CD14-positive monocyte (primary cell): ENCODE measurements around the gene DIRAS1. TPM values are rescaled to one million over a fixed set of nuclear protein-coding genes. Genes with fewer than 3 reads are reported as not detected.
A peak's percentile ranks its signal among the peaks of the same experiment; 100 is the strongest.

Source experiments
- DNase-seq, 3 donors: peaks; one replicate each; pipeline ENCODE4 v3.0.0-alpha.2; 2011 to 2022
- H2AFZ ChIP-seq: 2 replicates; pipeline ENCODE4 v1.6.0; 2012; ENCODE audit warnings: mild to moderate bottlenecking, low read depth, low read length, inconsistent platforms; ENCODE audit not compliant: insufficient read depth, poor library complexity, severe bottlenecking
- H3K27ac ChIP-seq, 2 donors: 1 replicate in 1 of 2; 2 replicates in 1 of 2; pipeline ENCODE4 v1.5.1; 2012 to 2013; ENCODE audit warnings: low read length in 2 of 2, control low read depth in 1 of 2, inconsistent platforms in 1 of 2, low read depth in 1 of 2, mild to moderate bottlenecking in 1 of 2
- H3K27me3 ChIP-seq, 2 donors: one replicate each; pipeline versions ENCODE4 v1.6.0 to v1.6.1; 2011 to 2013; ENCODE audit warnings: low read length in 2 of 2; ENCODE audit not compliant: control insufficient read depth in 2 of 2, insufficient read depth in 2 of 2
- H3K36me3 ChIP-seq, 2 donors: replicated peaks in 1 of 2; 1 replicate in 1 of 2; 2 replicates in 1 of 2; pipeline versions ENCODE4 v1.5.1 to v1.6.1; 2012 to 2013; ENCODE audit warnings: low read length in 2 of 2, control low read depth in 1 of 2, inconsistent platforms in 1 of 2, mild to moderate bottlenecking in 1 of 2; ENCODE audit not compliant: insufficient read depth in 2 of 2, control insufficient read depth in 1 of 2
- H3K4me1 ChIP-seq, 2 donors: 1 replicate in 1 of 2; 2 replicates in 1 of 2; pipeline versions ENCODE4 v1.5.1 to v1.6.1; 2012 to 2013; ENCODE audit warnings: low read length in 2 of 2, control low read depth in 1 of 2, inconsistent platforms in 1 of 2, mild to moderate bottlenecking in 1 of 2, moderate library complexity in 1 of 2; ENCODE audit not compliant: insufficient read depth in 2 of 2, control insufficient read depth in 1 of 2
- H3K4me2 ChIP-seq: replicated peaks from 2 replicates; pipeline ENCODE3; 2012; ENCODE audit warnings: low read length, moderate library complexity, mild to moderate bottlenecking; ENCODE audit not compliant: poor library complexity, severe bottlenecking; ENCODE audit errors: extremely low read depth
- H3K4me3 ChIP-seq, 3 experiments: fragments of 200-600 bp in 1 of 3; sonication (generic) in 1 of 3; replicated peaks in 1 of 3; 1 replicate in 2 of 3; 2 replicates in 1 of 3; pipeline ENCODE4 v1.5.1; 2011 to 2013; ENCODE audit warnings: low read length in 3 of 3, mild to moderate bottlenecking in 3 of 3, control low read depth in 2 of 3, low read depth in 2 of 3, inconsistent platforms in 1 of 3, moderate library complexity in 1 of 3
- H3K79me2 ChIP-seq: 2 replicates; pipeline ENCODE4 v1.6.0; 2012; ENCODE audit warnings: mild to moderate bottlenecking, control low read depth, inconsistent platforms, low read length, moderate library complexity; ENCODE audit not compliant: insufficient read depth
- H3K9ac ChIP-seq: 2 replicates; pipeline ENCODE4 v1.6.0; 2017; ENCODE audit warnings: low read length, mild to moderate bottlenecking; ENCODE audit not compliant: insufficient read depth, poor library complexity, severe bottlenecking
- H3K9me3 ChIP-seq, 2 donors: replicated peaks in 1 of 2; 1 replicate in 1 of 2; 2 replicates in 1 of 2; pipeline versions ENCODE4 v1.5.1 to v1.6.1; 2012 to 2013; ENCODE audit warnings: low read length in 2 of 2, control low read depth in 1 of 2; ENCODE audit not compliant: control insufficient read depth in 1 of 2, insufficient read depth in 1 of 2
- H4K20me1 ChIP-seq: 2 replicates; pipeline ENCODE4 v1.6.0; 2012; ENCODE audit warnings: mild to moderate bottlenecking, low read length, control low read depth, moderate library complexity; ENCODE audit not compliant: insufficient read depth
- H3K27ac Mint-ChIP-seq, 7 donors: one replicate each; pipeline ENCODE4 v1.8.0; 2020; ENCODE audit warnings: mild to moderate bottlenecking in 7 of 7, mixed read lengths in 7 of 7, moderate library complexity in 6 of 7, inconsistent platforms in 2 of 7
- H3K27me3 Mint-ChIP-seq, 3 donors: one replicate each; pipeline ENCODE4 v1.8.0; 2021 to 2022; ENCODE audit warnings: low read depth in 3 of 3, mild to moderate bottlenecking in 3 of 3, mixed read lengths in 3 of 3, moderate library complexity in 3 of 3, inconsistent platforms in 1 of 3
- H3K36me3 Mint-ChIP-seq, 2 donors: one replicate each; pipeline ENCODE4 v1.8.0; 2020; ENCODE audit warnings: mixed read lengths in 2 of 2, inconsistent platforms in 1 of 2, mild to moderate bottlenecking in 1 of 2
- H3K4me1 Mint-ChIP-seq: one replicate; pipeline ENCODE4 v1.8.0; 2020; ENCODE audit warnings: mild to moderate bottlenecking, mixed read lengths
- H3K4me3 Mint-ChIP-seq, 2 donors: one replicate each; pipeline ENCODE4 v1.8.0; 2020; ENCODE audit warnings: mild to moderate bottlenecking in 2 of 2, mixed read lengths in 2 of 2, moderate library complexity in 1 of 2
- H3K9me3 Mint-ChIP-seq, 7 donors: one replicate each; pipeline ENCODE4 v1.8.0; 2020 to 2022; ENCODE audit warnings: mixed read lengths in 7 of 7, mild to moderate bottlenecking in 6 of 7, moderate library complexity in 6 of 7, inconsistent platforms in 2 of 7
- CTCF ChIP-seq: fragments of 200-600 bp; IDR thresholded peaks from one replicate; pipeline ENCODE4 v1.8.0; 2022; ENCODE audit warnings: antibody characterized with exemption, mild to moderate bottlenecking
- WGBS: methylation state at CpG from one replicate; pipeline ENCODE4 v1.1.5; 2013; ENCODE audit warnings: missing lambda C conversion rate; ENCODE audit not compliant: insufficient coverage; 5-methylcytosine and 5-hydroxymethylcytosine counted together
- intact Hi-C, 2 donors: fragments of 100-400 bp; cut with micrococcal nuclease; formaldehyde crosslinking; loops; one replicate each; pipeline versions ENCODE4 v1.15.0 to v1.15.1; 2023
- polyA plus RNA-seq, 3 donors: library from polyadenylated mRNA; depleted of rRNA in 1 of 3; unstranded in 2 of 3; stranded (reverse) in 1 of 3; fragments of 300-500 nt in 2 of 3; fragments of >200 nt in 1 of 3; fragmentation: Illumina TruSeq in 2 of 3; gene quantifications; 1 replicate in 2 of 3; 2 replicates in 1 of 3; pipeline ENCODE4 v1.2.3, GENCODE V29; 2012 to 2021

Gene DIRAS1
- polyA plus RNA-seq, 3 donors, result 0.04 TPM; not detected in 2

- peak overlapping the region in 1 of 7 donors; percentile 68 for H3K27ac Mint-ChIP-seq
- peaks cover 52 to 63% of the 10 kb centered on the region in 2 donors for H3K36me3 ChIP-seq
Observed at GRCh38 chr19:2768365-2769132, 47.4 kb upstream of the DIRAS1 start.

GRCh38 chr19:2767688-2768087 lies 46.5 kb upstream of the DIRAS1 start:
- no peaks in the 10 kb centered on the region for H3K27me3 Mint-ChIP-seq
- H3K9me3 Mint-ChIP-seq, result peaks cover 0 to 2% (median 0%) of the 10 kb centered on the region in 7 donors
- WGBS, result 96% methylated on average over 17 of the region's 19 CpGs
- no peak overlapping the region for H3K4me3 Mint-ChIP-seq
- Histone ChIP-seq H3K4me3 (no peak overlapping the region), H3K9ac (no peak overlapping the region), H2AFZ (no peak overlapping the region), H3K79me2 (peaks cover 37% of the 10 kb centered on the region), H3K4me1 (peaks cover 14 to 15% of the 10 kb centered on the region in 2 donors), H3K27me3 (no peaks in the 10 kb centered on the region), H3K4me2 (no peak overlapping the region), H4K20me1 (peaks cover 41% of the 10 kb centered on the region), H3K27ac (no peak overlapping the region), H3K9me3 (no peaks in the 10 kb centered on the region), H3K36me3 (peaks cover 60 to 72% of the 10 kb centered on the region in 2 donors)
- no peak for DNase-seq
- intact Hi-C loops, result no loop called here
- H3K4me1 Mint-ChIP-seq, result peaks cover 12% of the 10 kb centered on the region
- no peak for TF ChIP-seq CTCF
- no peak overlapping the region for H3K27ac Mint-ChIP-seq
- peaks cover 34 to 60% of the 10 kb centered on the region in 2 donors for H3K36me3 Mint-ChIP-seq

More at GRCh38 chr19:2768365-2769132, 47.4 kb upstream of the DIRAS1 start:
- no peak overlapping the region for H3K4me3 Mint-ChIP-seq
- Histone ChIP-seq H3K4me2 (no peak overlapping the region), H3K4me1 (peaks cover 14 to 15% of the 10 kb centered on the region in 2 donors), H4K20me1 (peaks cover 41% of the 10 kb centered on the region), H3K27me3 (no peaks in the 10 kb centered on the region), H3K27ac (no peak overlapping the region), H3K9ac (no peak overlapping the region), H2AFZ (no peak overlapping the region), H3K79me2 (peaks cover 38% of the 10 kb centered on the region), H3K9me3 (no peaks in the 10 kb centered on the region), H3K4me3 (no peak overlapping the region)
- TF ChIP-seq CTCF, result no peak
- H3K27me3 Mint-ChIP-seq, result no peaks in the 10 kb centered on the region
- peaks cover 12% of the 10 kb centered on the region for H3K4me1 Mint-ChIP-seq
- H3K9me3 Mint-ChIP-seq, result peaks cover 0 to 2% (median 0%) of the 10 kb centered on the region in 7 donors
- DNase-seq, result no peak
- intact Hi-C loops, result no loop called here
- 94% methylated on average over 28 of the region's 29 CpGs for WGBS
- H3K36me3 Mint-ChIP-seq, result peaks cover 27 to 51% of the 10 kb centered on the region in 2 donors
